ENCODE measurements around the gene TRIM17.

GRCh38 chr1:228429007-228429406, 12.3 kb upstream of the TRIM17 start:
- TF ChIP-seq POLR2A (IDR thresholded peaks at IDR 0.05; ENCODE audit: low read length): no peak
- TF ChIP-seq GATA1 (IDR thresholded peaks at IDR 0.05; ENCODE audit: low read depth, low read length): no peak
